GM21423 (cell line): ENCODE results near the gene APOA1.
A peak's percentile ranks its signal among the peaks of the same experiment; 100 is the strongest.

Experiments used
- ATAC-seq: cut with Tn5 transposase; IDR thresholded peaks from one replicate; pipeline ENCODE4 v1.9.1; 2021; ENCODE audit warnings: mild to moderate bottlenecking, moderate library complexity; ENCODE audit not compliant: unreplicated experiment

APOA1 gene

DNA sequence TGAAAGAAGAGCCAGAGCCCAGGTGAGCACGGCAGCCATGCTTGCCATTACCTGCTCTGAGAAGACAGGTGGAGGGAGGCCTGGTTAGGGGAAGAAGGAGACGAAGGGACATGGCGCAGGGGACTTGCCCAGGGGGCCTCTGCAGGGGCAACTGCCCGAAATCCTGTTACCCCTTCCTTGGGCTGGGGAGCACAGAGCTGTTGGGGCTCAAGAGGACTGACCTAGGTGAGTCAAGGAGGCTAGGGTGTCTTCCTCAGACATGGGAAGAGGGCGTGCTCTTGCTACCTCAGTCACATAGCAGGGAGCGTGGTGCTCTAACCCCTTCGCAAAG, 45.6 kb downstream of the APOA1 start, which contains the start of gene APOA5:
Gene APOA5 (minus strand): TSS at position 67 of the 331 bp plus-strand sequence. CDS start 19 bp downstream, at position 48.
- ATAC-seq = no peak

GRCh38 chr11:116791002-116791812, 46.2 kb downstream of the APOA1 start:
- ATAC-seq = no peak

DNA sequence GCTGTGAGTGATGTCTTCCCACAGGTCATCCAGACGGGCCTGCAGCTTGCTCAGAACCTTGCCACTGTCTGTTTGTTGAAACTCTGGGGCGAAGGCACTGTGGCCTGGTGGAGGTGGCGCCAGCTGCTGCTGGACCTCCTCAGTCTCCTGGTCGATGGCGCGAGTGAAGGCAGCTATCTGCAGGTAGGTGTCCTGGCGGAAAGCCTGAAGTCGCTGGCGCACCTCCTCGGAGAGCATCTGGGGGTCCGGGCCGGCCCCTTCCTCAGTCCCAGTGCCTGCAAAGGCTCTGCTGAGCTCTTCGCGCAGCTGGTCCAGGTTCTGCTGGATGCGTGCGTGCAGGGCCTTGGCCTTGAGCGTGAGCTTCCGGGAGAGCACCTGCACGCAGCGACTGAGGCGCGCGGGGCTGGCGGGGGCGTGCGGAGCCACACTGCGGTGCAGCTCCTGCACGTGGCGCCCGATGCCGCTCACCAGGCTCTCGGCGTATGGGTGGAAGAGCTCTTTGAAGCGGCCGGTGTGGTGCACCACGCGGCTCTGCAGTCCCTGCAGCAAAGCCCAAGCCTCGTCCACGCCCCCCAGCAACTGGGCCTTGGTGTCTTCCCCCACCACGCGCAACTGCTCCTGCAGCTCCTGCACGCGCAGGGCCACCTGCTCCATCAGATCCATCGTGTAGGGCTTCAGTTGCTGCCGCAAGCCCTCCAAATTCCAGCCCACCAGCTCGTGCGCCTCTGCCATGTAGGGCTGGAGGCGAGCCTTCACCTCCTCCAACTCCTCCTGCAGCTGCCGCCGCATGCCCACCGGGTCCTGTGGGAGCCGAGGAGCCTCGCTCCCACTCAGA, 47.0 kb downstream of the APOA1 start:
- ATAC-seq = no peak

GRCh38 chr11:116788975-116789374, 48.4 kb downstream of the APOA1 start:
- ATAC-seq = no peak

DNA sequence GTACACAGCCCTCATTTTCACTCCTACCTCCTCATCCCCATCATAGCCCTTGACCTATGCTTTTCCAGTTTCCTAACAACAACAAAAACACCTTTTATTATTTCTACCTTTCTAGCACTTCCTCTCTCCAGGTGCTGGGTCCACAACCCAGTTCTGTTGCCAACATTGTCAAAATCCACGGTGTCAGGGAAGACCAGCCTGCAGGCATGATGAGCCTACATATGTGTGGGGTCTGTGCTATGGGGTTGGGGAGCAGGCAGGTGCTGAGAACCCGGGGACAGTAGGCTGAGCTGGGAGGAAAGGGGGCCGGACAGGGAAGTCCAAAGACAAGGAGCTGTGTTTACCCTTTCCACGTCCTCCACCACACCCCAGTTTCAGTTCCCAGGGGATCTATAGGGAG, 48.9 kb downstream of the APOA1 start:
- no peak for ATAC-seq

- ATAC-seq = peak; percentile 87
Observed at GRCh38 chr11:116787786-116788486, 49.5 kb downstream of the APOA1 start, which contains the start of gene ZPR1. TSS of gene ZPR1 (minus strand) at chr11:116788023. CDS start at chr11:116787990, 33 bp downstream.

GRCh38 chr11:116787436-116787785, 50.0 kb downstream of the APOA1 start:
- no peak for ATAC-seq

GRCh38 chr11:116786966-116787365, 50.5 kb downstream of the APOA1 start:
- ATAC-seq = no peak

DNA sequence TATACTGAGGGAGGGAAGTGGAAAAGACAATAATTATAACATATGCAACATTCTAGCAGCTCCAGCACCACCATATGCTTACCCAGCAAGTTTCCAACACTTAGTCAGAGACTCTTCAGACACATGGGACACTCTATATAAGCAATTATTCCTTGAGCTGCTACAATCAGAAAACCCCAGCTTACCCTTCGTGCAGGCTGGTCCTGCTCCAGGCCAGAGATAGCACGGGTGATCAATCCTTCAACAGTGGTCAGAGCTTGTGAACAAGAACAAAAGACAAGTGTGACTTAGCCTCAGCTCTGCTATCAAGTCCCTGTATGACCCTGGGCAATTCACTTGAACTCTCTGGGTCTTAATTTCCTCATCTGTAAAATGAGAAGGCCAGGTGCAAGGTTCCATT, 51.1 kb downstream of the APOA1 start:
- no peak for ATAC-seq
